K562 (cell line): Measurements from ENCODE around the gene NLK. TPM values are rescaled to one million over a fixed set of nuclear protein-coding genes. Genes with fewer than 3 reads are reported as not detected.

Experiments
- ADNP ChIP-seq: fragments of 200-800 bp; sonication (Bioruptor generic); IDR thresholded peaks from 2 replicates; pipeline ENCODE4 v1.6.1; 2016; ENCODE audit warnings: missing genetic modification characterization, missing compliant biosample characterization
- E4F1 ChIP-seq: fragments of 250-450 bp; sonication (Bioruptor Pico); IDR thresholded peaks from 2 replicates; pipeline ENCODE4 v1.5.0; 2021; ENCODE audit warnings: mild to moderate bottlenecking, borderline replicate concordance
- FOXM1 ChIP-seq, 2 experiments: fragments of 450-650 bp in 1 of 2; sonication (generic) in 1 of 2; formaldehyde crosslinking in 1 of 2; IDR thresholded peaks; 2 replicates each; pipeline versions ENCODE4 v1.6.1 to v1.9.0; 2017 to 2022; ENCODE audit warnings: low read depth in 2 of 2, mild to moderate bottlenecking in 2 of 2, missing genetic modification reagents in 1 of 2, moderate library complexity in 1 of 2
- KDM4B ChIP-seq, 2 experiments: fragments of 450-650 bp in 1 of 2; sonication (generic) in 1 of 2; IDR thresholded peaks; 2 replicates each; pipeline ENCODE4 v1.6.1; 2016 to 2017; ENCODE audit warnings: borderline replicate concordance in 2 of 2, antibody characterized with exemption in 1 of 2, low read depth in 1 of 2, mild to moderate bottlenecking in 1 of 2
- KDM5B ChIP-seq: fragments of 200-600 bp; sonication (generic); IDR thresholded peaks from 2 replicates; pipeline ENCODE4 v1.6.1; 2012; ENCODE audit warnings: low read depth, mild to moderate bottlenecking, moderate library complexity, low read length, control low read depth, inconsistent platforms; ENCODE audit not compliant: insufficient replicate concordance
- PATZ1 ChIP-seq: fragments of 250-450 bp; sonication (Bioruptor Pico); IDR thresholded peaks from 2 replicates; pipeline ENCODE4 v1.5.0; 2020; ENCODE audit warnings: mild to moderate bottlenecking, borderline replicate concordance
- TCF3 ChIP-seq: sonication (generic); formaldehyde crosslinking; IDR thresholded peaks from 2 replicates; pipeline ENCODE4 v1.4.0; 2020; ENCODE audit warnings: mild to moderate bottlenecking, missing genetic modification reagents
- polyA plus RNA-seq, 8 experiments: library from polyadenylated mRNA; depleted of rRNA in 4 of 8; stranded (reverse) in 5 of 8; unstranded in 3 of 8; fragments of >200 nt; fragmentation: Nextera tagmentation in 2 of 8; fragmentation: Illumina TruSeq in 1 of 8; extraction: Ambion mirVana in 2 of 8; extraction: Trizol in 1 of 8; gene quantifications; 2 replicates each; pipeline versions ENCODE4 v1.2.1 to v1.2.3, GENCODE V29; 2011 to 2014; ENCODE audit warnings: inconsistent platforms in 1 of 8, missing spikeins in 1 of 8
- total RNA-seq, 7 experiments: library from RNA; depleted of rRNA in 6 of 7; stranded (reverse); fragments of >200 nt in 6 of 7; fragmentation: Illumina TruSeq in 2 of 7; extraction: Trizol in 2 of 7; gene quantifications; 2 replicates each; pipeline versions ENCODE4 v1.2.1 to v1.2.3, GENCODE V29; 2011 to 2021; ENCODE audit warnings: low replicate concordance in 1 of 7

The NLK gene
- total and polyA plus RNA-seq, 9 of the 15 experiments (the other 6 are each of a cell fraction or from before 2014, with no cell fraction given): 10.9 to 59.6 (median 26.7) TPM

- TF ChIP-seq PATZ1 (CRISPR knock-in tag): no peak
- no peak for TF ChIP-seq KDM5B
- TF ChIP-seq E4F1 (CRISPR knock-in tag): no peak
- TF ChIP-seq KDM4B (IDR thresholded peaks at IDR 0.05; ENCODE audit: borderline replicate concordance in 2 of 2, low read depth in 1 of 2): no peak
- no peak for TF ChIP-seq ADNP (tag)
- no peak for TF ChIP-seq FOXM1 (IDR thresholded peaks at IDR 0.05; ENCODE audit: low read depth)
- no peak for TF ChIP-seq FOXM1 (CRISPR knock-in tag; IDR thresholded peaks at IDR 0.05; ENCODE audit: low read depth)
- TF ChIP-seq TCF3 (CRISPR knock-in tag): no peak
Observed at GRCh38 chr17:28072936-28073533, 30.6 kb downstream of the NLK start (continued).
